ENCODE results near the gene BRD3.

DNA sequence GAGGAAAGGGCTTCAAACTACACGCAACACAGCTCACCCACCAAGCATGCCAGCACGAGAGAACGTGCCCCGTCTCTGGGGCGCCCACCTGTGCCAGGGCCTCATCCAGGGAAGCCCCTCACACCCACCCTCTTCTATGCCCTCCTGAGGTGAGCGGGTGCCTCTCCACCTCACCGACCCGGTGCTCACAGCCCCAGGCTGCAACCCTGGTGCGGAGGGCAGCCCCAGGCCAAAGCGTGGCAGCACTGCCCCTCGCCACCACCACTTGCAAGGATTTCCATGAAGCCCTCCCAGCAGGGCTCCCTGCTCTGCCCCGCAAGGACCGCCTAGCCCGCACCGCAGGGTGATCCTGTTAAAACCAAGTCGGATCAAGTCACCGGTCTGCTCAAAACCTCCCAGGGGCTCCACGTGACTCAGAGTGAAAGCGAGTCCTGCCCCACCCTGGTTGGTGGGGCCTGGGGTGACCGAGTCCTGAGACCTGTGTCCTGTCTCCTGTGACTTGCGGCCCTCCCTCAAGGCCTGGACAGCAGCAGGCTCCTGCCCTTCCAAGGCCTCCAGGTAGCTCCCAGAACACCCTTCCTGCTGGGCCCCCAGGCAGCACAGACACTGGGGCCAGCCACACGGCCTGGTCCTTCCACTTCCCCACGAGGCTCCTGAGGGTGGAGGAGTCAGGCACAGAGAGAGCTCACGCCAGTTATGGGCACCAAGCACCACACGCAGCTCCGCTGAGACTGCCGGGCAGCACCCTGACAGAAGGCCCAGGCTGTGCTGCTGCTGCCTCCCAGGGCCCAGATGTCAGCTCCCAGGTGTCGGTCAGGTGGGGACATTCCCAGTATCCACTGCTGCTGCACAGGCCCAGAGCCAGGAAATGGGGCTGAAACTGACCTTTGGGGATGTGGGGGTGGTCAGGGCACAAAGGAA is 12.7 kb downstream of the BRD3 start:
- TF ChIP-seq POLR2A (IDR thresholded peaks at IDR 0.05) (no peak), CTCF (IDR thresholded peaks at IDR 0.05) (no peak)

All from heart left ventricle (tissue), 13 donors.